Muscle layer of colon (tissue), 2 donors: ENCODE data around the gene TBC1D22A.

ENCODE experiments used
- H3K27ac ChIP-seq: one replicate; pipeline ENCODE4 v1.7.0; 2013; ENCODE audit warnings: low read depth, mild to moderate bottlenecking, low read length, moderate library complexity
- H3K27me3 ChIP-seq, 2 donors: one replicate each; pipeline ENCODE4 v1.7.0; 2013; ENCODE audit warnings: low read length in 2 of 2, mild to moderate bottlenecking in 2 of 2; ENCODE audit not compliant: insufficient read depth in 2 of 2, control insufficient read depth in 1 of 2
- H3K36me3 ChIP-seq: one replicate; pipeline ENCODE4 v1.7.0; 2013; ENCODE audit warnings: mild to moderate bottlenecking, low read length; ENCODE audit not compliant: insufficient read depth
- H3K4me1 ChIP-seq: one replicate; pipeline ENCODE4 v1.7.0; 2013; ENCODE audit warnings: mild to moderate bottlenecking, low read length; ENCODE audit not compliant: insufficient read depth
- H3K4me3 ChIP-seq, 2 donors: one replicate each; pipeline ENCODE4 v1.7.0; 2013; ENCODE audit warnings: low read length in 2 of 2, low read depth in 1 of 2, mild to moderate bottlenecking in 1 of 2, moderate library complexity in 1 of 2
- H3K9ac ChIP-seq: one replicate; pipeline ENCODE4 v1.7.0; 2013; ENCODE audit warnings: low read length
- H3K9me3 ChIP-seq: one replicate; pipeline ENCODE4 v1.7.0; 2013; ENCODE audit warnings: mild to moderate bottlenecking, low read length
- donor health status: abdominal sarcoma.
- donor health status: Adenocarcinoma of cecum.

Gene TBC1D22A

GRCh38 chr22:46862418-46863324 is 100.2 kb downstream of the TBC1D22A start:
- no peaks in the 10 kb centered on the region for H3K36me3 ChIP-seq
- H3K27me3 ChIP-seq = no peaks in the 10 kb centered on the region
- H3K27ac ChIP-seq = no peak overlapping the region
- H3K9ac ChIP-seq = no peak overlapping the region
- no peaks in the 10 kb centered on the region for H3K4me1 ChIP-seq
- no peaks in the 10 kb centered on the region for H3K9me3 ChIP-seq
- H3K4me3 ChIP-seq = no peak overlapping the region

GRCh38 chr22:46863794-46864193 is 101.3 kb downstream of the TBC1D22A start:
- Histone ChIP-seq H3K36me3 (no peaks in the 10 kb centered on the region), H3K27me3 (no peaks in the 10 kb centered on the region), H3K27ac (no peak overlapping the region), H3K9ac (no peak overlapping the region), H3K4me1 (no peaks in the 10 kb centered on the region), H3K4me3 (no peak overlapping the region), H3K9me3 (no peaks in the 10 kb centered on the region)

- Histone ChIP-seq H3K4me1 (no peaks in the 10 kb centered on the region), H3K9me3 (no peaks in the 10 kb centered on the region), H3K27me3 (no peaks in the 10 kb centered on the region), H3K4me3 (no peak overlapping the region), H3K27ac (no peak overlapping the region), H3K36me3 (no peaks in the 10 kb centered on the region), H3K9ac (no peak overlapping the region)
These were observed 102.0 kb downstream of the TBC1D22A start for GRCh38 chr22:46864314-46865051.

GRCh38 chr22:46865052-46865434 is 102.6 kb downstream of the TBC1D22A start:
- no peak overlapping the region for H3K4me3 ChIP-seq
- H3K27ac ChIP-seq = no peak overlapping the region
- no peaks in the 10 kb centered on the region for H3K27me3 ChIP-seq
- no peak overlapping the region for H3K9ac ChIP-seq
- no peaks in the 10 kb centered on the region for H3K4me1 ChIP-seq
- H3K9me3 ChIP-seq = no peaks in the 10 kb centered on the region
- no peaks in the 10 kb centered on the region for H3K36me3 ChIP-seq

- no peaks in the 10 kb centered on the region for H3K27me3 ChIP-seq
- H3K4me1 ChIP-seq = no peaks in the 10 kb centered on the region
- H3K4me3 ChIP-seq = no peak overlapping the region
- no peaks in the 10 kb centered on the region for H3K9me3 ChIP-seq
- no peak overlapping the region for H3K9ac ChIP-seq
- H3K36me3 ChIP-seq = no peaks in the 10 kb centered on the region
- H3K27ac ChIP-seq = no peak overlapping the region
These were observed 103.2 kb downstream of the TBC1D22A start for GRCh38 chr22:46865642-46866041.

GRCh38 chr22:46866591-46866990 is 104.1 kb downstream of the TBC1D22A start:
- Histone ChIP-seq H3K27me3 (no peaks in the 10 kb centered on the region), H3K4me3 (no peak overlapping the region), H3K36me3 (no peaks in the 10 kb centered on the region), H3K9me3 (peaks cover 9% of the 10 kb centered on the region), H3K27ac (no peak overlapping the region), H3K9ac (no peak overlapping the region), H3K4me1 (no peaks in the 10 kb centered on the region)

GRCh38 chr22:46867106-46867505 is 104.7 kb downstream of the TBC1D22A start:
- Histone ChIP-seq H3K9ac (no peak overlapping the region), H3K4me3 (no peak overlapping the region), H3K4me1 (no peaks in the 10 kb centered on the region)

GRCh38 chr22:46869329-46869728 is 106.9 kb downstream of the TBC1D22A start:
- Histone ChIP-seq H3K27me3 (no peaks in the 10 kb centered on the region), H3K27ac (no peak overlapping the region), H3K4me3 (no peak overlapping the region), H3K9me3 (peaks cover 9% of the 10 kb centered on the region), H3K4me1 (no peaks in the 10 kb centered on the region), H3K9ac (no peak overlapping the region), H3K36me3 (no peaks in the 10 kb centered on the region)

More at GRCh38 chr22:46867106-46867505, 104.7 kb downstream of the TBC1D22A start:
- no peak overlapping the region for H3K27ac ChIP-seq
- H3K36me3 ChIP-seq = no peaks in the 10 kb centered on the region
- no peaks in the 10 kb centered on the region for H3K27me3 ChIP-seq
- peaks cover 9% of the 10 kb centered on the region for H3K9me3 ChIP-seq

GRCh38 chr22:46869831-46870441 is 107.5 kb downstream of the TBC1D22A start:
- H3K27ac ChIP-seq = no peak overlapping the region
- H3K9me3 ChIP-seq = peaks cover 9% of the 10 kb centered on the region
- no peak overlapping the region for H3K4me3 ChIP-seq
- no peak overlapping the region for H3K9ac ChIP-seq
- no peaks in the 10 kb centered on the region for H3K4me1 ChIP-seq
- H3K27me3 ChIP-seq = no peaks in the 10 kb centered on the region
- H3K36me3 ChIP-seq = no peaks in the 10 kb centered on the region

GRCh38 chr22:46871826-46872225 is 109.4 kb downstream of the TBC1D22A start:
- H3K36me3 ChIP-seq = no peaks in the 10 kb centered on the region
- H3K9ac ChIP-seq = no peak overlapping the region
- no peak overlapping the region for H3K27ac ChIP-seq
- no peak overlapping the region for H3K4me3 ChIP-seq
- no peaks in the 10 kb centered on the region for H3K27me3 ChIP-seq
- peaks cover 9% of the 10 kb centered on the region for H3K9me3 ChIP-seq
- no peaks in the 10 kb centered on the region for H3K4me1 ChIP-seq

- no peaks in the 10 kb centered on the region for H3K4me1 ChIP-seq
- peaks cover 9% of the 10 kb centered on the region for H3K9me3 ChIP-seq
- H3K4me3 ChIP-seq = no peak overlapping the region
- H3K36me3 ChIP-seq = no peaks in the 10 kb centered on the region
- no peaks in the 10 kb centered on the region for H3K27me3 ChIP-seq
- H3K9ac ChIP-seq = no peak overlapping the region
- H3K27ac ChIP-seq = no peak overlapping the region
These were observed 112.6 kb downstream of the TBC1D22A start for GRCh38 chr22:46875089-46875488.
